ENCODE data around the gene CENPM.

CENPM gene

GRCh38 chr22:41899992-41900651, 46.8 kb downstream of the CENPM start:
- H3K4me3 ChIP-seq (ENCODE audit: low read length), result no peak overlapping the region
- no peak for TF ChIP-seq ZNF274 (IDR thresholded peaks at IDR 0.05; ENCODE audit: low read depth, low read length)

GRCh38 chr22:41899110-41899509, 47.8 kb downstream of the CENPM start:
- H3K4me3 ChIP-seq (ENCODE audit: low read length), result no peak overlapping the region
- no peak for TF ChIP-seq ZNF274 (IDR thresholded peaks at IDR 0.05; ENCODE audit: low read depth, low read length)

GRCh38 chr22:41898645-41899044, 48.3 kb downstream of the CENPM start:
- H3K4me3 ChIP-seq (ENCODE audit: low read length), result no peak overlapping the region
- no peak for TF ChIP-seq ZNF274 (IDR thresholded peaks at IDR 0.05; ENCODE audit: low read depth, low read length)

- no peak overlapping the region for H3K4me3 ChIP-seq (ENCODE audit: low read length)
- TF ChIP-seq ZNF274 (IDR thresholded peaks at IDR 0.05; ENCODE audit: low read depth, low read length), result no peak
These were observed 53.2 kb downstream of the CENPM start for GRCh38 chr22:41893591-41894375.

- TF ChIP-seq ZNF274 (IDR thresholded peaks at IDR 0.05; ENCODE audit: low read depth, low read length), result no peak
- H3K4me3 ChIP-seq (ENCODE audit: low read length), result no peak overlapping the region
These were observed 54.2 kb downstream of the CENPM start for GRCh38 chr22:41892721-41893120.

GRCh38 chr22:41891407-41891806, 55.5 kb downstream of the CENPM start:
- no peak for TF ChIP-seq ZNF274 (IDR thresholded peaks at IDR 0.05; ENCODE audit: low read depth, low read length)
- H3K4me3 ChIP-seq (ENCODE audit: low read length), result no peak overlapping the region

All from GM08714 (cell line).